WTC11 (cell line): ENCODE results near the gene BCL11A. TPM values are rescaled to one million over a fixed set of nuclear protein-coding genes. Genes with fewer than 3 reads are reported as not detected.

Source experiments
- ATAC-seq: fragments of 200-7000 bp; cut with Tn5 transposase; 2 replicates; pipeline ENCODE4 v1.10.0; 2021; ENCODE audit warnings: mild to moderate bottlenecking, moderate library complexity
- CTCF ChIA-PET: fragments of 300-600 bp; sonication (Branson Sonifier 250); formaldehyde crosslinking; loops from one replicate; lab custom pipeline; 2021; ENCODE audit warnings: antibody characterized with exemption; lab: Charles Lee
- POLR2A ChIA-PET: fragments of 350-600 bp; sonication (Branson Sonifier 250); formaldehyde crosslinking; loops from one replicate; lab custom pipeline; 2021; ENCODE audit warnings: antibody characterized with exemption; lab: Charles Lee
- DNase-seq: peaks from one replicate; pipeline ENCODE4 v3.0.0; 2021; ENCODE audit warnings: low spot score
- H3K27ac Mint-ChIP-seq: 2 replicates; pipeline ENCODE4 v1.8.0; 2021; ENCODE audit warnings: mixed read lengths
- H3K27me3 Mint-ChIP-seq: 2 replicates; pipeline ENCODE4 v1.8.0; 2021; ENCODE audit warnings: low read depth, mild to moderate bottlenecking, moderate library complexity, mixed read lengths
- H3K36me3 Mint-ChIP-seq: 2 replicates; pipeline ENCODE4 v1.8.0; 2021; ENCODE audit warnings: mixed read lengths
- H3K4me1 Mint-ChIP-seq: 2 replicates; pipeline ENCODE4 v1.8.0; 2022; ENCODE audit warnings: mixed read lengths
- H3K4me3 Mint-ChIP-seq: 2 replicates; pipeline ENCODE4 v1.8.0; 2021; ENCODE audit warnings: mild to moderate bottlenecking, moderate library complexity, mixed read lengths
- H3K9me3 Mint-ChIP-seq: 2 replicates; pipeline ENCODE4 v1.8.0; 2021; ENCODE audit warnings: mixed read lengths
- AR ChIP-seq: fragments of 250-450 bp; sonication (Bioruptor Pico); IDR thresholded peaks from 2 replicates; pipeline ENCODE4 v1.9.0; 2021; ENCODE audit warnings: mild to moderate bottlenecking
- ATF3 ChIP-seq: sonication (generic); formaldehyde crosslinking; conservative IDR thresholded peaks from 2 replicates; pipeline ENCODE4 v1.8.1; 2022; ENCODE audit warnings: mild to moderate bottlenecking, missing genetic modification reagents
- CBFB ChIP-seq: sonication (generic); formaldehyde crosslinking; IDR thresholded peaks from 2 replicates; pipeline ENCODE4 v1.8.1; 2022; ENCODE audit warnings: mild to moderate bottlenecking, low read depth, missing genetic modification reagents
- FOXJ3 ChIP-seq: sonication (generic); formaldehyde crosslinking; IDR thresholded peaks from 2 replicates; pipeline ENCODE4 v1.9.0; 2021; ENCODE audit warnings: missing genetic modification reagents, mild to moderate bottlenecking, borderline replicate concordance
- FOXK1 ChIP-seq: sonication (generic); formaldehyde crosslinking; IDR thresholded peaks from 2 replicates; pipeline ENCODE4 v1.8.0; 2022; ENCODE audit warnings: mild to moderate bottlenecking, moderate library complexity, missing genetic modification reagents
- IRF2 ChIP-seq: sonication (generic); formaldehyde crosslinking; IDR thresholded peaks from 2 replicates; pipeline ENCODE4 v1.8.0; 2022; ENCODE audit warnings: low read depth, missing genetic modification reagents, borderline replicate concordance
- MAX ChIP-seq: sonication (generic); formaldehyde crosslinking; IDR thresholded peaks from 2 replicates; pipeline ENCODE4 v1.8.0; 2022; ENCODE audit warnings: mild to moderate bottlenecking, missing genetic modification reagents
- MXD4 ChIP-seq: fragments of 250-450 bp; sonication (Bioruptor Pico); IDR thresholded peaks from 2 replicates; pipeline ENCODE4 v1.8.0; 2021; ENCODE audit warnings: mild to moderate bottlenecking, moderate library complexity, borderline replicate concordance
- NFYB ChIP-seq: sonication (generic); formaldehyde crosslinking; conservative IDR thresholded peaks from 2 replicates; pipeline ENCODE4 v1.8.0; 2022; ENCODE audit warnings: low read depth, missing genetic modification reagents
- NR1H2 ChIP-seq: sonication (generic); formaldehyde crosslinking; IDR thresholded peaks from 2 replicates; pipeline ENCODE4 v1.9.0; 2021; ENCODE audit warnings: mild to moderate bottlenecking, moderate library complexity, missing genetic modification reagents
- RORB ChIP-seq: fragments of 250-450 bp; sonication (Bioruptor Pico); IDR thresholded peaks from 2 replicates; pipeline ENCODE4 v1.9.0; 2021; ENCODE audit warnings: mild to moderate bottlenecking
- SP1 ChIP-seq: sonication (generic); formaldehyde crosslinking; conservative IDR thresholded peaks from 2 replicates; pipeline ENCODE4 v1.8.1; 2022; ENCODE audit warnings: missing genetic modification reagents
- STAT6 ChIP-seq: sonication (generic); formaldehyde crosslinking; conservative IDR thresholded peaks from 2 replicates; pipeline ENCODE4 v1.8.1; 2023; ENCODE audit warnings: mild to moderate bottlenecking, low read depth, missing genetic modification reagents, moderate library complexity
- TEAD1 ChIP-seq: sonication (generic); formaldehyde crosslinking; IDR thresholded peaks from 2 replicates; pipeline ENCODE4 v1.8.0; 2022; ENCODE audit warnings: mild to moderate bottlenecking, missing genetic modification reagents
- TP53 ChIP-seq: sonication (generic); formaldehyde crosslinking; IDR thresholded peaks from 2 replicates; pipeline ENCODE4 v1.8.1; 2023; ENCODE audit warnings: mild to moderate bottlenecking, missing genetic modification reagents
- ZNF138 ChIP-seq: sonication (generic); formaldehyde crosslinking; conservative IDR thresholded peaks from 2 replicates; pipeline ENCODE4 v1.8.1; 2022; ENCODE audit warnings: mild to moderate bottlenecking, moderate library complexity, missing genetic modification reagents
- ZNF317 ChIP-seq: sonication (generic); formaldehyde crosslinking; IDR thresholded peaks from 2 replicates; pipeline ENCODE4 v1.8.1; 2023; ENCODE audit warnings: low read depth, mild to moderate bottlenecking, moderate library complexity, missing genetic modification reagents, borderline replicate concordance
- ZNF396 ChIP-seq: fragments of 250-450 bp; sonication (Bioruptor Pico); IDR thresholded peaks from 2 replicates; pipeline ENCODE4 v1.8.0; 2021; ENCODE audit warnings: mild to moderate bottlenecking, moderate library complexity, borderline replicate concordance
- total RNA-seq: library from RNA; stranded (reverse); gene quantifications from 3 replicates; pipeline ENCODE4 v1.2.3, GENCODE V29; 2021

The BCL11A gene
- total RNA-seq, 1 experiment from 2014 or later: 53.2 TPM

- TF ChIP-seq NR1H2 (CRISPR knock-in tag) (no peak), FOXJ3 (CRISPR knock-in tag) (no peak)
These were observed 137.0 kb downstream of the BCL11A start (continued) for GRCh38 chr2:60416221-60417008.

GRCh38 chr2:60415814-60416213 lies 137.6 kb downstream of the BCL11A start:
- CTCF ChIA-PET: no interaction called here
- peaks cover 17% of the 10 kb centered on the region; the same call in 1 of the 2 replicates for H3K27me3 Mint-ChIP-seq
- POLR2A ChIA-PET: no interaction called here
- no peak overlapping the region for H3K4me3 Mint-ChIP-seq
- H3K36me3 Mint-ChIP-seq: peaks cover 12% of the 10 kb centered on the region
- TF ChIP-seq ZNF317: no peak
- no peak for TF ChIP-seq ZNF396 (CRISPR knock-in tag)
- TF ChIP-seq SP1: no peak
- no peak for TF ChIP-seq RORB
- TF ChIP-seq CBFB (CRISPR knock-in tag): no peak
- TF ChIP-seq ZNF138 (CRISPR knock-in tag): no peak
- no peak for TF ChIP-seq MXD4 (CRISPR knock-in tag)
- no peak for TF ChIP-seq ATF3 (CRISPR knock-in tag)
- no peak for TF ChIP-seq AR (CRISPR knock-in tag)
- TF ChIP-seq FOXK1: no peak
- TF ChIP-seq TEAD1 (CRISPR knock-in tag): no peak
- no peak for TF ChIP-seq STAT6
- no peak for TF ChIP-seq NFYB (CRISPR knock-in tag)
- TF ChIP-seq, all 79 proteins: peak for 0
- DNase-seq (no peak), ATAC-seq (no peak)
- Mint-ChIP-seq H3K9me3 (peaks cover 13% of the 10 kb centered on the region), H3K4me1 (peaks cover 62% of the 10 kb centered on the region), H3K27ac (no peak overlapping the region)

- CTCF ChIA-PET: no interaction called here
- DNase-seq (no peak), ATAC-seq (no peak)
- H3K36me3 Mint-ChIP-seq: peaks cover 12% of the 10 kb centered on the region
- POLR2A ChIA-PET: no interaction called here
- peaks cover 13% of the 10 kb centered on the region for H3K9me3 Mint-ChIP-seq
- no peak overlapping the region; the same call in 1 of the 2 replicates for H3K27ac Mint-ChIP-seq
- peaks cover 22% of the 10 kb centered on the region for H3K27me3 Mint-ChIP-seq
- TF ChIP-seq MAX (CRISPR knock-in tag) (no peak), IRF2 (CRISPR knock-in tag) (no peak), STAT6 (no peak), TP53 (CRISPR knock-in tag) (no peak)
- H3K4me3 Mint-ChIP-seq: no peak overlapping the region
- H3K4me1 Mint-ChIP-seq: peaks cover 71% of the 10 kb centered on the region
These were observed 138.8 kb downstream of the BCL11A start for GRCh38 chr2:60414495-60415138.
